Prostate gland (tissue), 2 donors: ENCODE results near the gene ARRDC3.
A peak's percentile ranks its signal among the peaks of the same experiment; 100 is the strongest.

Source experiments
- POLR2A ChIP-seq: fragments of 450-650 bp; IDR thresholded peaks from one replicate; pipeline ENCODE4 v1.6.1; 2016; ENCODE audit warnings: antibody characterized with exemption, mild to moderate bottlenecking
- POLR2AphosphoS5 ChIP-seq: sonication (generic); formaldehyde crosslinking; IDR thresholded peaks from one replicate; pipeline ENCODE4 v1.6.1; 2017; ENCODE audit warnings: antibody characterized with exemption
- TF ChIP-seq, protein P1 (sequence below), 4 experiments: fragments of 200-600 bp in 2 of 4; fragments of 450-650 bp in 2 of 4; sonication (generic) in 2 of 4; IDR thresholded peaks; 1 replicate in 3 of 4; 2 replicates in 1 of 4; pipeline ENCODE4 v1.5.1; 2016 to 2019; ENCODE audit warnings: antibody characterized with exemption in 4 of 4, mild to moderate bottlenecking in 2 of 4, moderate library complexity in 2 of 4

DNA sequence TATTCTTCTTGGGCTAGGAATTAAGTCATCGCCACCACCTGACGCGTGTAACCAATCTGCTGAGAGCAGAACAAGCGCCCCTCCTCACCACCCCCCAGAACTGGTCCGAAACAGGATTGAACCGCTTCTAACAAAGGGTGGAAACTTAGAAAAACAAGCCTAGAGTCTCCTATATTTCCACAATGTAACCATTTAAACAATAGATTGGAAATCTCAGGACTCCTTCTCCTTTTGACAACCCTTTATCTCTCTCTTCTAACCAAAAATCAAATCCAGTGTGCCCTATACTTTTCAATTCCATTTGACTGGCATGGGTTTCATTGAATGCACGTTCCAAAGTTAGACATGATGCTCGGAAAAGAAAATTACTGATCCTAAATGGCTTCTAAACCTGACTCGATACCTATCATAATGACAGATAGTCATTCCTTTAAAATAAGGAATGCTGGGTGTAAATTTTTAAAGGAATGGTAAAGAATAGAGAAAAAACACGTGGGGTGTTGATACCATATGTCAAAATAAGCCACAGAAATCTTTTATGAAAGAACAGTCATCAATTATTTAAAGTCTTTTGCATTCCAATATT is 1.2 kb downstream of the ARRDC3 start:
- TF ChIP-seq, protein P1, sequence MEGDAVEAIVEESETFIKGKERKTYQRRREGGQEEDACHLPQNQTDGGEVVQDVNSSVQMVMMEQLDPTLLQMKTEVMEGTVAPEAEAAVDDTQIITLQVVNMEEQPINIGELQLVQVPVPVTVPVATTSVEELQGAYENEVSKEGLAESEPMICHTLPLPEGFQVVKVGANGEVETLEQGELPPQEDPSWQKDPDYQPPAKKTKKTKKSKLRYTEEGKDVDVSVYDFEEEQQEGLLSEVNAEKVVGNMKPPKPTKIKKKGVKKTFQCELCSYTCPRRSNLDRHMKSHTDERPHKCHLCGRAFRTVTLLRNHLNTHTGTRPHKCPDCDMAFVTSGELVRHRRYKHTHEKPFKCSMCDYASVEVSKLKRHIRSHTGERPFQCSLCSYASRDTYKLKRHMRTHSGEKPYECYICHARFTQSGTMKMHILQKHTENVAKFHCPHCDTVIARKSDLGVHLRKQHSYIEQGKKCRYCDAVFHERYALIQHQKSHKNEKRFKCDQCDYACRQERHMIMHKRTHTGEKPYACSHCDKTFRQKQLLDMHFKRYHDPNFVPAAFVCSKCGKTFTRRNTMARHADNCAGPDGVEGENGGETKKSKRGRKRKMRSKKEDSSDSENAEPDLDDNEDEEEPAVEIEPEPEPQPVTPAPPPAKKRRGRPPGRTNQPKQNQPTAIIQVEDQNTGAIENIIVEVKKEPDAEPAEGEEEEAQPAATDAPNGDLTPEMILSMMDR (IDR thresholded peaks at IDR 0.05): no peak
- TF ChIP-seq POLR2A: peak; percentile 50
- TF ChIP-seq POLR2AphosphoS5: peak; percentile 85
